NCI-H2171 treated with DMSO at 0.1 percent for 48 hours (cell line): ENCODE data around the gene PARP11.

Experiments
- DNase-seq: peaks from one replicate; lab custom pipeline; 2025; lab: John Stamatoyannopoulos, UW

PARP11 gene

DNA sequence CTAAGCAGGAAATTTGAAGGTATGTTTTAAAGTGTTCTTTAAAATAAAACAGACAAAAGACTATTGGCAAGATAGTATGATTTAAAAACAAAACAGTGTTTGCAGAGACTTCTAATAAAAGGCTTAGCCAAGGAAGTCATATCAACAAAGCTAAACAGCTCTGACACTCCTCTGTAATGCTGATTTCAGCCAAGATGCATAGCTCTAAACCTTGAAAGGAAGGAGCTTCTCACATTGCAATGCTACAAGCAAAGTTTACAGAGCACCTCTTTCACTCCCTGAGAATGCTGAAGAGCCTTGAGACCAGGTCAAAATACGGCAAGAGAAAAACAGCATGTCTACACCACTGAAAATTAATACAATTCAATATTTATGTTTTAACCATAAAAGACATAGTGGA is 51.8 kb downstream of the PARP11 start:
- DNase-seq, result no peak

DNA sequence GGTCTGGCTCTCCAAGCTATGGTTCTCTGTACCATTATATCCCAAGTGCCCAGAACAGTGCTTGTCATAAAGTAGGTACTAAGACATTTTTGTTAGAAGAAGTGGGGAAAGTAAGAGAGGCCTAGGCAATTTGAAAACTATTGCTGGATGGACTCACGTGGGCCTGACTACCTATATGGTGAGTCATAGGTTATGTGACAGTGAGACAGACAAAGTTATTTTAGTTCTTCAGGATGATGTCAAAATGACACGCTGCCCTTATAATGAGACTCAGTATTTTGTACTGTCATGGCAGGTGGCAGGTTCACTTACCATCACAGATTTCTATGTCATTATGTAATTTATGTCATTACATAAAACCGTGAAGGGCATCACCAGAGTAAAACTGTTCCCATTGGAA is 53.1 kb downstream of the PARP11 start:
- DNase-seq, result no peak

DNA sequence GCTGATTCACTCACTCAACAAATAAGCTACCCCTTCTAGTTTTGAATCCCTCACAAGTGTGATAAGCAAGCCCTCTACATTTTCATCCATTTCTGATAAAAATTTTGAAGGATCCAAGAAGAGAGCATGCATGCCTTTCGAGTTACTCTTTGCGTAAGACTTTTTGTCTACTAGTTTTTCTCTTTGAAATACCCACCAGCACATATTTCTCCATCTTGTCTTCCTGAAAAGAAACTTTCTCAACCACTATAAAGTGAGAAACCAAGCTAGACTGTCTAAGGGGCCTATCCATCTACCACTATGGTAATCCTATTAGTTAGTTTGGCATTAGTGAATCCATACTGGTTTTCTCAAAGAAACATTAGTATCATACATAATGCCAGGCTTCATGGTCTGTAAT is 56.9 kb downstream of the PARP11 start:
- DNase-seq, result no peak

DNA sequence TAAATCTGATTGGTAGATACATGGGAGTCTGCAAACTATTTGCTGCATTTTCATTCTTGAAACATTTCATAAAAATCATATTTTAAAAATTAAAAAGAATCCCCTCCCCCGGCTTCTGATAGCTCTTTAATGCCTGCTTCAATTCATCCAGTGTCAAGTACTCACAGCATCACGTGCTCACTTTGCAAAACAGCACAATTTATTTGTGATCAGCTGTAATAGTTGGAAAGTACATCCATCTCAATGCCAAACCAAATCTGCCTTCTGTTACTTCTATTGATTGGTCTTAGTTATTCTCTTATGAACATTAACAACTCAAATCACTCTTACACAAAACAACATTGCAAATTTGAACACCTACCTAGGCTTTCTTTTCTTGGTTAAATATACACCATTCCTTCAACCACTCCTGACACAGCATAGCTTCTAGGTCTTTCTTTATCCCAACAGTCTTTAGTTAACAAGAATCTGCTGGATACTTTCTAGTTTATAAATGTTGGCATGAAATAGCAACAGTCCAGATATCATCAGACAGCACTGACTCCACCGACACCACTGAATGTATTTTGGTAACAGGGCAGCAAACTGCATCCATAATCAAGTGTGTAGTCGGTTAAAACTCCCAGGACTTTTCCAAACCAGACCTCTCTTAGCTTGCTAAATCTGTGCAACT is 58.0 kb downstream of the PARP11 start:
- DNase-seq, result no peak

- DNase-seq, result no peak
Observed at GRCh38 chr12:3810540-3810939, 62.7 kb downstream of the PARP11 start.

- DNase-seq, result no peak
Observed at GRCh38 chr12:3810016-3810370, 63.2 kb downstream of the PARP11 start.

GRCh38 chr12:3809357-3810015 is 63.7 kb downstream of the PARP11 start:
- no peak for DNase-seq

GRCh38 chr12:3805077-3805476 is 68.1 kb downstream of the PARP11 start:
- no peak for DNase-seq

DNA sequence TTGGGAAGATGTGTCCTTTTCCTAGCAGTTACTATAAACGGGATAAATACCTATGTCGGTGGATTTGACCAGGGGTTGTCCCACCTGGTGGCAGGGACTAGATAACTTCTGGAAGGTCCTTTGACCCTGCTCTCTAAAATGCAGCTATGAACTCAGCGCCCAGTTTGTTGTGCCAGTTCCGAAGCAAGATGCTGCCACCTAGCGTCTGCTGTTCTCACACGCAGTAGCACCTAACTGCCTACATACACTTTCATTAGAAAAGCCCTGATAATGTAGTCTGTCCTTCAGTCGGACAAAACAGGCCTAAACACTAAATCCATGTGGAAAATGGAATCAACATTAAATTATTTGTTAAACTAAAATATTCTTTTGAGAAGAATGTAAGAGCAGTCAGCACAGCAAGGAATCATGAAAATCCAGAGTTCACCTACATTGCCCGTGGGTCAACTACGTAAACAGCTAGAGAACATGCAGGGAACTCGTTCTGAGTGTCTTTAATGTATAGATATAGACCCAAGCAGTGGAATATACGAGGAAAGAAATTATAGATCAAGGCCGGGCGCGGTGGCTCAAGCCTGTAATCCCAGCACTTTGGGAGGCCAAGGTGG is 69.2 kb downstream of the PARP11 start:
- peak; percentile 93 for DNase-seq

GRCh38 chr12:3802721-3803120 is 70.5 kb downstream of the PARP11 start:
- no peak for DNase-seq

- no peak for DNase-seq
Observed at GRCh38 chr12:3797531-3798048, 75.6 kb downstream of the PARP11 start.

DNA sequence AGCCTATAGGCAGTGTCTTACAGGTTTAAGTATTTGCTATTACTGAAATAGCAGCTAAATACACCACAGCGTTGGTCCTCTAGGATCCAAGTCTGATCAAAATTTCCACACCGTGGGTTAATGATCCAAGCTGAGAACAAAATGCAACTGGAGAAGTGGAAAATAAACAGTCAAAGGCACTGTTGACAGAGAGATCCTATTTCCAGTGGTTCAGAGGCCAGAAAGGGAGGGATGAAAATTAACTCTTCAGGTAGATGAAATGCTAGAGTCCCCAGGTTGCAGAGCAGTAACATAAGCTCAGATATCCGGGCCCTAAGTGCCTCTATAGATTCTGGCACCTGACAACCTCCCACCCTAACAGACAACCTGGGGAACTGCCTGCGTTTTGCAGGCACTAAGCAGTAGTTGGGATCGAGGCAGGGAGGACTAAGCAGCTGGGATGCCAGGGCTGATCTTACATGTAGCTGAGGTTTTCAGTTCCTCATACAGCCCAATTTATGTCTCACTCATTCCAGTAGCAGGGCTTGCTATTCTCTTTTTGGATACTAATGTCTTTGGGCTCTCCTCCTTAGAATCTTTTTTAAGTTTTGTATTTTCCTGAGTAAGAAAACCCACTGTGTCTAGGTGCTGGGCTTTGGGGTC is 77.6 kb downstream of the PARP11 start:
- peak; percentile 100 for DNase-seq

- no peak for DNase-seq
Observed at GRCh38 chr12:3795066-3795465, 78.1 kb downstream of the PARP11 start.

DNA sequence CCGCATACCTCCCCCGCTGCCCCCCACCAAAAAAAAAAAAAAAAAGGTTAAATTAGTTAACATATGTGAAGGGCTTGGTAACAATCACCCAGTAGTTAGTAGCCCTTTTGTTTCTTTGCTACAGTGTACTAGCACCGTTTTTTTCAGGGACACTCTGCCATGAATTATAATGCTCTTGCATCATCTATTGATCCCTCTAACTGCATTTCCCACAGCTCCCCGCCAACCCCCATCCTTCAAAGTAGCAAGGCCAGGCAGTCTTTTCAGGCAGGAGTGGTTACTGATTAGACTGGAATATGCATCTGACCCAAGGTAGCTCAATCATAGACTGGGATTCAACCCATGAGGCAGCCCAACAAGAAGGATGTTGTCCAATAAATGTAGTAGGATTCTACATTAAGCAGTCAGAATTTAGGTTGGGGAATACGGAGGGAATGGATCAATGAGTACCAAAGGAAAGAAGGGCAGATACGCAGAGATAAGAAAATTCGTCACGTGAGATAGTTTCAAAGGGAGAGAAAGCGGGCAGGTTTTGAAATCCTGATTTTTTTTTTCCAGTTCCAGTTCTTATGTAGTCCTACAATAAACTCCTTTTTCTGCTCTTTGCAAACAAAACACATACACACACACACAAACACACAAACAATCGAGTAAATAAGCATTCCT is 80.4 kb downstream of the PARP11 start:
- no peak for DNase-seq

GRCh38 chr12:3791256-3791874 is 81.8 kb downstream of the PARP11 start:
- DNase-seq, result no peak

DNA sequence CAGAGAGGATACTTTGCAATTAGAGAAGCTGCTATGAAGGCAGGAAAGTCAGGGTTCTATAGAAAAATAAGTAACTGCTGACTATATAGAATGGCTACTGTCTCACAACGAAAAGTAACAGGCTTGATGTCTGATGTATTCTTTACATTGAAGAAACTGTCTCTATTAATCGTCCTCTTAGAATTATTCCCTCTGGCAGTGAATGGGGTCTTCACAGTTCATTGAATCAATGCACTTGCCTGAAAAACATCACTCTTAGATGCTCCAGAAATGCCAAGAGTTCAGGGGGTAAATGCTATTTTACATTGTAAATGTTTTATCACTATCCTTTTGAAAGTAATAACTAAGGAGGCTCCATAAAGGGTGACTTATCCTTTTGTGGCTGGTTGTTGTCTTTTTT is 82.6 kb downstream of the PARP11 start:
- no peak for DNase-seq

DNA sequence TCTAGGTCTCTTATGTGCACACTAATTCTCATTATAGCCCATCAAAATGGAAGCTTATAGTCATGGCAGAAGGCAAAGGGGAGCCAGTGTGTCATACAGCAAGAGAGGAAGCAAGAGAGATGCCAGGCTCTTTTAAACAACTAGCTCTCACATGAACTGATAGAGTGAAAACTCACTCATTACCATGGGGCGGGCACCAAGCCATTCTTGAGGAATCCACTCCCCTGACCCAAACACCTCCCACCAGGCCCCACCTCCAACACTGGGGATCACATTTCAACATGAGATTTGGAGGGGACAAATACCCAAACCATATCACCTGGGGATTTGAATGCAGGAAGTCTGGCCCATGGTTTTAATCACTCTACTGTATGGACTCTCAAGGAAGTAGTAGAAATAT is 83.4 kb downstream of the PARP11 start:
- no peak for DNase-seq

DNA sequence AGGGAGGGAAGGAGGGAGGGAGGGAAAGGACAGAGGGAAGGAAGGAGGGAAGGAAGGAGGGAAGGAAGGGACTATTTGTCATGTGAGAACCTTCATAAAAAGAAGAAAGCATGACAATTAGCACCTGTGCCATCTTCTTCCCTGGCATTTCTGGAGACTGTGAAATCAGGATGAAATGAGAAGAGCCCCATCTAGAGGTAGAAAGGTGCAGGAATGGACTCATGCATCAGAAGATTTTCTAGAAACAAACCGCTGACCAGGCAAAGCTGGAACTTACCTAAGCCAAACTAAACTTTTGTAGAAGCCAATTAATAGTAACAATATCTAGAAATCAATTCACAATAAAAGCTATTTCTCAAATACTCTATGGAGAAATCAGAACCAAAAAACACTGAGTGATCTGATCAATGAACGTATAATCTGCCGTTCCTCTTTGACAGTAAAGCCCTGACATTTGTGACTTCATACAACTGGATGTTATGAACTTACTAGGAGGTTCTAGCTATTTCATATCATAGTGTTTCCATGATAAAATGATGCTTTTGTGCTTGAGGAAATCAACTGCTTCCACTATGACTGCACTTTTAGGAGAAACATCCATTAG is 95.9 kb downstream of the PARP11 start:
- DNase-seq, result peak; percentile 93

GRCh38 chr12:3775385-3776035 is 97.7 kb downstream of the PARP11 start:
- DNase-seq, result no peak

- peak; percentile 48 for DNase-seq
Observed at GRCh38 chr12:3772380-3772779, 100.8 kb downstream of the PARP11 start.

- DNase-seq, result no peak
Observed at GRCh38 chr12:3771853-3772252, 101.3 kb downstream of the PARP11 start.
